ENCODE results near the gene ABCC4. TPM values are rescaled to one million over a fixed set of nuclear protein-coding genes. Genes with fewer than 3 reads are reported as not detected.

The ABCC4 gene
- total RNA-seq, 1 experiment from 2014 or later, result 17.7 TPM

DNA sequence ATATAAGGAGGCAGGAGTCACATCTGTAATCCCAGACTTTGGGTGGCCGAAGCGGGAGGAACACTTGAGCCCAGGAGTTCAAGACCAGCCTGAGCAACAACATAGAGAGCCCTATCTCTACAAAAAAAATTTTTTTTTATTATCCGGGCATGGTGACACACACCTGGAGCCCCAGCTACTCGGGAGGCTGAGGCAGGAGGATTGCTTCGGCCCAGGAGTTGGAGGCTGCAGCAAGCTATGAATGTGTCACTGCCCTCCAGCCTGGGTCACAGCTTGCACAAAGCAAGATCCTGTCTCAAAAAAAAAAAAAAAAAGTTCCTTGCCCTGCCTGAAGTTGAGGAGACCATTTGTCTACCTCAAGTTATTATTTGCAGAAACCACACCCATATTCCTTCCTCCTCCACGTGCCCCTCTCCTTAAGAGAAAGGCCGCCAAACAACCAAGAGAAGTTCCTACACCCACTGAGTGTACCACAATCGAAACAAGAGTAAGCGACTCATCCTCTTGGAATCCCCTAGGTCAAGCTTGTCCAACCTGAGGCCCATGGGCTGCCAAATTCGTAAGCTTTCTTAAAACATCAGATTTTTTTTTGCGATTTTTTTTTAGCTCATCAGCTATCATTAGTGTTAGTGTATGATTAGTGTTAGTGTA, 2.2 kb downstream of the ABCC4 start:
- Histone ChIP-seq H3K4me2 (ENCODE audit: low read length) (peak overlapping the region; percentile 86), H3K27me3 (ENCODE audit: low read length) (no peaks in the 10 kb centered on the region), H4K20me1 (ENCODE audit: low read length) (0 out of 2 replicates have a peak, but pooled peaks cover 4% of the 10 kb centered on the region), H3K4me1 (ENCODE audit: insufficient read depth, low read length) (peaks cover 30% of the 10 kb centered on the region), H3K36me3 (ENCODE audit: low read depth, low read length) (no peaks in the 10 kb centered on the region), H3K4me3 (ENCODE audit: low read length) (peak overlapping the region; percentile 85; the same call in 1 of the 2 replicates), H3K9ac (ENCODE audit: low read length) (peak overlapping the region; percentile 12; the same call in 1 of the 2 replicates), H3F3A (ENCODE audit: low read length, unreplicated experiment) (no peaks in the 10 kb centered on the region), H3K79me2 (ENCODE audit: low read length) (peaks cover 58% of the 10 kb centered on the region), H3K9me3 (ENCODE audit: low read length) (no peaks in the 10 kb centered on the region), H3K27ac (ENCODE audit: low read length) (peak overlapping the region; percentile 34), H3K9me2 (replicated peaks; ENCODE audit: low read length) (no peaks in the 10 kb centered on the region), H2AFZ (ENCODE audit: low read length) (no peak overlapping the region)
- POLR2A ChIA-PET (ENCODE audit: unreplicated experiment), result no interaction called here
- DNase-seq (peak; percentile 86), ATAC-seq (peak; percentile 35)
- no TSS peak for BruUV-seq (replicated peaks)
- intact Hi-C loops (cut with micrococcal nuclease), result loop anchor here (5.0 kb wide), 3 partner anchors 82 to 183 kb away; no protein-coding TSS in a partner anchor
- CTCF ChIA-PET, result interaction anchor here (0.7 to 1.0 kb wide), 2 partner anchors 105 to 110 kb away, joined by 3 to 4 read pairs; no protein-coding TSS in a partner anchor
- TF ChIP-seq, protein P1, sequence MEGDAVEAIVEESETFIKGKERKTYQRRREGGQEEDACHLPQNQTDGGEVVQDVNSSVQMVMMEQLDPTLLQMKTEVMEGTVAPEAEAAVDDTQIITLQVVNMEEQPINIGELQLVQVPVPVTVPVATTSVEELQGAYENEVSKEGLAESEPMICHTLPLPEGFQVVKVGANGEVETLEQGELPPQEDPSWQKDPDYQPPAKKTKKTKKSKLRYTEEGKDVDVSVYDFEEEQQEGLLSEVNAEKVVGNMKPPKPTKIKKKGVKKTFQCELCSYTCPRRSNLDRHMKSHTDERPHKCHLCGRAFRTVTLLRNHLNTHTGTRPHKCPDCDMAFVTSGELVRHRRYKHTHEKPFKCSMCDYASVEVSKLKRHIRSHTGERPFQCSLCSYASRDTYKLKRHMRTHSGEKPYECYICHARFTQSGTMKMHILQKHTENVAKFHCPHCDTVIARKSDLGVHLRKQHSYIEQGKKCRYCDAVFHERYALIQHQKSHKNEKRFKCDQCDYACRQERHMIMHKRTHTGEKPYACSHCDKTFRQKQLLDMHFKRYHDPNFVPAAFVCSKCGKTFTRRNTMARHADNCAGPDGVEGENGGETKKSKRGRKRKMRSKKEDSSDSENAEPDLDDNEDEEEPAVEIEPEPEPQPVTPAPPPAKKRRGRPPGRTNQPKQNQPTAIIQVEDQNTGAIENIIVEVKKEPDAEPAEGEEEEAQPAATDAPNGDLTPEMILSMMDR (conservative IDR thresholded peaks at IDR 0.05; ENCODE audit: low read depth, low read length), result no peak
- TF ChIP-seq EZH2 (IDR thresholded peaks at IDR 0.05; ENCODE audit: low read length, unreplicated experiment), result no peak
- no peak for TF ChIP-seq EZH2phosphoT487 (IDR thresholded peaks at IDR 0.05; ENCODE audit: borderline replicate concordance, low read length)

DNA sequence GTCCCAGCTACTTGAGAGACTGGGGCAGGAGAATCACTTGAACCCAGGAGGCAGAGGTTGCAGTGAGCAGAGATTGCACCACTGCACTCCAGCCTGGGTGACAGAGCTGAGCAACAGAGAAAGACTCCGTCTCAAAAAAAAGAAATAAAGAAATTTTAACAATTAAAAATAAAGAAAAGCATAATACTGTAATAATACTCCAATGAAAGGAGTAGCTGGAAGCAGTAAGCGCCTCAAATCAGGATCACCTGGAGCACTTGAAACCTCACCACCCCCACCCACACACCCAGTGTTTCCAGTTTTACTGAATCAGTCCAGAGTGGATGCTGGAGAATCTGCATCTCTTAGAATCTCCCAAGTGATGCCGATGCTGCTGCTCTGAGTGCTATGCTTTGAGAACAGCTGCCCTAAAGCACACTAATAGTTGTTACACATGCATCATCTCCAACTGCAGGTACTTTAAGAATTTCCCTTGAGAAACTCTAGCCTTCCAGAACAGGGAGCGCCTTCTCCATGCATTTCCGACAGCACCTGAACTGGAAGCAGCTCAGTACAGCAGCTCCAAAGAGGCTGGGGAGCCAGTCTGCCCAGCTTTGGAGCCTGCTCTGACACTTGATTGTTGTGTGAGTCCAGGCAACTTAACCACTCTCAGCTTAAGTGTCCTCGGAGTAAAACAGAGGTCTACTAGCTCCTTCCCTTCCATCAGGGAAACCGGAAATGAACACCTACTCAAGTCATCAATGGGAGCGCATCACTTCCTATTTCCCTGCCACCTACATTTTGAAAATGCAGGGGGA, 2.9 kb downstream of the ABCC4 start:
- H4K20me1 ChIP-seq (ENCODE audit: low read length), result 0 out of 2 replicates have a peak, but pooled peaks cover 4% of the 10 kb centered on the region
- no peaks in the 10 kb centered on the region for H3K9me2 ChIP-seq (replicated peaks; ENCODE audit: low read length)
- no peaks in the 10 kb centered on the region for H3K9me3 ChIP-seq (ENCODE audit: low read length)
- ChIA-PET POLR2A (ENCODE audit: unreplicated experiment) (no interaction called here), CTCF (interaction anchor here (1.0 kb wide), 1 partner anchor 109 kb away, joined by 3 read pairs; no protein-coding TSS in a partner anchor)
- TF ChIP-seq, protein P1 (conservative IDR thresholded peaks at IDR 0.05; ENCODE audit: low read depth, low read length), result no peak
- TF ChIP-seq EZH2phosphoT487 (IDR thresholded peaks at IDR 0.05; ENCODE audit: borderline replicate concordance, low read length), result no peak
- no peak for TF ChIP-seq EZH2 (IDR thresholded peaks at IDR 0.05; ENCODE audit: low read length, unreplicated experiment)
- H3K4me2 ChIP-seq (ENCODE audit: low read length), result peak overlapping the region; percentile 86
- H3K4me3 ChIP-seq (ENCODE audit: low read length), result 0 out of 2 replicates have a peak overlapping the region, but pooled peaks have one; percentile 27
- H3F3A ChIP-seq (ENCODE audit: low read length, unreplicated experiment), result no peaks in the 10 kb centered on the region
- H3K4me1 ChIP-seq (ENCODE audit: insufficient read depth, low read length), result peaks cover 30% of the 10 kb centered on the region
- intact Hi-C loops (cut with micrococcal nuclease), result loop anchor here (5.0 kb wide), 3 partner anchors 81 to 184 kb away; no protein-coding TSS in a partner anchor
- peak overlapping the region; percentile 12; the same call in 1 of the 2 replicates for H3K9ac ChIP-seq (ENCODE audit: low read length)
- H2AFZ ChIP-seq (ENCODE audit: low read length), result no peak overlapping the region
- ATAC-seq (no peak), DNase-seq (no peak)
- H3K36me3 ChIP-seq (ENCODE audit: low read depth, low read length), result no peaks in the 10 kb centered on the region
- peak overlapping the region; percentile 34 for H3K27ac ChIP-seq (ENCODE audit: low read length)
- peaks cover 58% of the 10 kb centered on the region for H3K79me2 ChIP-seq (ENCODE audit: low read length)
- no TSS peak for BruUV-seq (replicated peaks)
- H3K27me3 ChIP-seq (ENCODE audit: low read length), result no peaks in the 10 kb centered on the region

Data from PC-3 (cell line).